B cell (primary cell): ENCODE data around the gene PVALEF. TPM values are rescaled to one million over a fixed set of nuclear protein-coding genes. Genes with fewer than 3 reads are reported as not detected.
A peak's percentile ranks its signal among the peaks of the same experiment; 100 is the strongest.
"Not testable (repeated sequence)": the region's sequence is repeated elsewhere in the genome, so short reads cannot be mapped to it uniquely, and the experiment has no call there.

Source experiments
- ATAC-seq: fragments of 200-7000 bp; cut with Tn5 transposase; one replicate; pipeline ENCODE4 v1.10.0; 2021; ENCODE audit warnings: low read depth, mild to moderate bottlenecking, moderate number of reproducible peaks, moderate library complexity
- CTCF ChIA-PET: fragments of 350-600 bp; sonication (Branson Sonifier 250); formaldehyde crosslinking; loops from one replicate; lab custom pipeline; 2021; ENCODE audit warnings: antibody characterized with exemption, inconsistent platforms; lab: Charles Lee
- POLR2A ChIA-PET: fragments of 350-600 bp; sonication (Branson Sonifier 250); formaldehyde crosslinking; loops from one replicate; lab custom pipeline; 2021; ENCODE audit warnings: antibody characterized with exemption; lab: Charles Lee
- DNase-seq: peaks from one replicate; pipeline ENCODE4 v3.0.0; 2013
- H2AFZ ChIP-seq: 2 replicates; pipeline ENCODE4 v1.6.1; 2012; ENCODE audit warnings: mild to moderate bottlenecking, low read depth, low read length; ENCODE audit not compliant: insufficient read depth, poor library complexity, severe bottlenecking
- H3K27ac ChIP-seq, 2 donors: 1 replicate in 1 of 2; 2 replicates in 1 of 2; pipeline ENCODE4 v1.5.1; 2012 to 2013; ENCODE audit warnings: low read length in 2 of 2, mild to moderate bottlenecking in 2 of 2, moderate library complexity in 1 of 2
- H3K27me3 ChIP-seq, 4 experiments: fragments of 200-600 bp in 1 of 4; sonication (generic) in 1 of 4; replicated peaks in 1 of 4; 1 replicate in 2 of 4; 2 replicates in 2 of 4; pipeline versions ENCODE4 v1.6.1 to v1.7.0; 2013 to 2016; ENCODE audit warnings: low read length in 3 of 4, mild to moderate bottlenecking in 2 of 4, mixed read lengths in 1 of 4, moderate library complexity in 1 of 4; ENCODE audit not compliant: insufficient read depth in 4 of 4, control insufficient read depth in 3 of 4; ENCODE audit errors: control extremely low read depth in 1 of 4
- H3K36me3 ChIP-seq, 2 experiments: replicated peaks in 1 of 2; 1 replicate in 1 of 2; 2 replicates in 1 of 2; pipeline versions ENCODE4 v1.6.1 to v1.7.1; 2013; ENCODE audit warnings: low read length in 1 of 2; ENCODE audit not compliant: insufficient read depth in 2 of 2, control insufficient read depth in 1 of 2; ENCODE audit errors: control extremely low read depth in 1 of 2, extremely low read depth in 1 of 2
- H3K4me1 ChIP-seq, 2 donors: fragments of 200-600 bp in 1 of 2; sonication (generic) in 1 of 2; 1 replicate in 1 of 2; 2 replicates in 1 of 2; pipeline versions ENCODE4 v1.5.1 to v1.6.1; 2013 to 2017; ENCODE audit warnings: low read length in 2 of 2; ENCODE audit not compliant: control insufficient read depth in 2 of 2, insufficient read depth in 2 of 2
- H3K4me2 ChIP-seq: replicated peaks from 2 replicates; pipeline ENCODE3; 2012; ENCODE audit warnings: mild to moderate bottlenecking, low read depth, low read length; ENCODE audit not compliant: poor library complexity, severe bottlenecking
- H3K4me3 ChIP-seq, 5 experiments: fragments of 200-600 bp in 1 of 5; sonication (generic) in 1 of 5; 1 replicate in 3 of 5; 2 replicates in 2 of 5; pipeline versions ENCODE4 v1.5.1 to v1.7.0; 2011 to 2016; ENCODE audit warnings: low read length in 4 of 5, mild to moderate bottlenecking in 4 of 5, low read depth in 2 of 5, control low read depth in 1 of 5, moderate library complexity in 1 of 5; ENCODE audit not compliant: insufficient read depth in 1 of 5; ENCODE audit errors: control extremely low read depth in 1 of 5, extremely low read depth in 1 of 5
- H3K79me2 ChIP-seq: fragments of 200-600 bp; sonication (generic); one replicate; pipeline ENCODE4 v1.6.0; 2016; ENCODE audit warnings: low read length; ENCODE audit not compliant: control insufficient read depth, insufficient read depth
- H3K9ac ChIP-seq: fragments of 200-600 bp; sonication (generic); 2 replicates; pipeline ENCODE4 v1.6.1; 2017; ENCODE audit warnings: mild to moderate bottlenecking, low read length, moderate library complexity
- H3K9me3 ChIP-seq, 3 donors: one replicate each; pipeline versions ENCODE4 v1.6.1 to v1.7.1; 2013; ENCODE audit warnings: low read length in 2 of 3; ENCODE audit not compliant: control insufficient read depth in 2 of 3, insufficient read depth in 1 of 3; ENCODE audit errors: control extremely low read depth in 1 of 3
- H4K20me1 ChIP-seq: 2 replicates; pipeline ENCODE4 v1.6.0; 2012; ENCODE audit warnings: mild to moderate bottlenecking, low read length; ENCODE audit not compliant: insufficient read depth, control insufficient read depth, poor library complexity, severe bottlenecking
- H3K27ac Mint-ChIP-seq: one replicate; pipeline ENCODE4 v1.8.0; 2021; ENCODE audit warnings: mixed read lengths
- H3K27me3 Mint-ChIP-seq: one replicate; pipeline ENCODE4 v1.8.0; 2021; ENCODE audit warnings: mixed read lengths
- H3K4me1 Mint-ChIP-seq: one replicate; pipeline ENCODE4 v1.8.0; 2021; ENCODE audit warnings: mixed read lengths
- H3K4me3 Mint-ChIP-seq: one replicate; pipeline ENCODE4 v1.8.0; 2021; ENCODE audit warnings: mixed read lengths
- H3K9me3 Mint-ChIP-seq: one replicate; pipeline ENCODE4 v1.8.0; 2022; ENCODE audit warnings: mixed read lengths; ENCODE audit not compliant: insufficient read depth
- CTCF ChIP-seq: fragments of 200-600 bp; IDR thresholded peaks from one replicate; pipeline ENCODE4 v1.8.0; 2022; ENCODE audit warnings: antibody characterized with exemption, mild to moderate bottlenecking
- EZH2 ChIP-seq: IDR thresholded peaks from 2 replicates; pipeline ENCODE4 v1.6.1; 2012; ENCODE audit warnings: borderline replicate concordance, low read depth, mild to moderate bottlenecking, moderate library complexity, low read length; ENCODE audit not compliant: insufficient read depth, poor library complexity, severe bottlenecking
- WGBS: methylation state at CpG from one replicate; pipeline ENCODE4 v1.1.5; 2013; ENCODE audit warnings: missing lambda C conversion rate; ENCODE audit not compliant: insufficient coverage; 5-methylcytosine and 5-hydroxymethylcytosine counted together
- intact Hi-C: fragments of 100-400 bp; cut with micrococcal nuclease; formaldehyde crosslinking; loops from one replicate; pipeline ENCODE4 v1.10.0; 2022
- polyA plus RNA-seq: library from polyadenylated mRNA; depleted of rRNA; stranded (reverse); fragments of >200 nt; gene quantifications from 2 replicates; pipeline ENCODE4 v1.2.3, GENCODE V29; 2012
- total RNA-seq, 2 donors: library from RNA; stranded (reverse); fragments of 120-200 nt in 1 of 2; gene quantifications; 1 replicate in 1 of 2; 2 replicates in 1 of 2; pipeline versions ENCODE4 v1.2.3 to v1.2.4, GENCODE V29; 2013 to 2022

The PVALEF gene
- total and polyA plus RNA-seq, 2 donors (not counting 1 experiment from before 2014, with no cell fraction given): not detected

- peaks cover 39% of the 10 kb centered on the region for H3K4me1 Mint-ChIP-seq
- peak overlapping the region; percentile 72 for H3K9ac ChIP-seq
- H3K79me2 ChIP-seq: peaks cover 17% of the 10 kb centered on the region
- peak overlapping the region; percentile 96 for H3K4me2 ChIP-seq
- H2AFZ ChIP-seq: peak overlapping the region; percentile 95
- peak overlapping the region; percentile 11 to 62 (median 55) for H3K4me3 ChIP-seq
- peak overlapping the region; percentile 91 for H3K4me3 Mint-ChIP-seq
- ChIA-PET POLR2A (no interaction called here), CTCF (interaction anchor here (1.4 kb wide), 1 partner anchor 16 kb away, joined by 12 read pairs; the partner anchor contains the start of genes NDUFAF8 and TEPSIN)
- H3K27me3 ChIP-seq: no peaks in the 10 kb centered on the region
- H3K27me3 Mint-ChIP-seq: no peaks in the 10 kb centered on the region
- peaks cover 0 to 9% of the 10 kb centered on the region in 2 experiments for H3K36me3 ChIP-seq
- peaks cover 30 to 41% of the 10 kb centered on the region in 2 donors for H3K4me1 ChIP-seq
- intact Hi-C loops: loop anchor here (1.0 to 5.0 kb wide), 5 partner anchors 16 to 1077 kb away; partner anchors contain the start of genes EIF4A3, FAAP100, NDUFAF8 and RNF213
- peak overlapping the region; percentile 38 to 88 for H3K27ac ChIP-seq
- 8% methylated on average over 7 of the region's 11 CpGs for WGBS
- H3K27ac Mint-ChIP-seq: peak overlapping the region; percentile 87
- no peak for ATAC-seq
- no peak for TF ChIP-seq CTCF
- no peak for TF ChIP-seq EZH2
- H3K9me3 ChIP-seq: peaks cover 0 to 9% (median 0%) of the 10 kb centered on the region in 3 donors
- peak; percentile 72 for DNase-seq
- peaks cover 9% of the 10 kb centered on the region for H4K20me1 ChIP-seq
- no peaks in the 10 kb centered on the region for H3K9me3 Mint-ChIP-seq
Observed at GRCh38 chr17:81223762-81224130, 58.4 kb downstream of the PVALEF start.

DNA sequence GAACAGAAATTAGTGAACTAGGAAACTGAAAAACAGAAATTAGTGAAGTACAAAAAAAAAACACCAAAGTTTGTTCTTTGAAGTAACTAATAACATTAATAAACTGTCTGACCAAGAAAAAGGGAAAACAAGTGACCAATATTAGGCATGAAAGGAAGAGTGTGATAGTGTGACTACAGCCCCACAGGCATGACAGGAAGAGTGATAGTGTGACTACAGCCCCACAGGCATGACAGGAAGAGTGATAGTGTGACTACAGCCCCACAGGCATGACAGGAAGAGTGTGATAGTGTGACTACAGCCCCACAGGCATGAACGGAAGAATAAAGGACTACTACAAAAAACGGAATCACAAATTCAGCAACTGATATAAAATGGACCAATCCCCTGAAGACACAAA lies 62.3 kb downstream of the PVALEF start:
- H3K9me3 Mint-ChIP-seq, ATAC-seq, H2AFZ ChIP-seq, CTCF ChIA-PET, H3K9ac ChIP-seq, H3K27me3 Mint-ChIP-seq, H3K79me2 ChIP-seq, DNase-seq, H3K9me3 ChIP-seq, H3K27me3 ChIP-seq, POLR2A ChIA-PET: not testable (repeated sequence)
- H3K27ac ChIP-seq: peak overlapping the region; percentile 65 to 77
- H4K20me1 ChIP-seq: peaks cover 15% of the 10 kb centered on the region
- peaks cover 28 to 37% of the 10 kb centered on the region in 2 donors for H3K4me1 ChIP-seq
- intact Hi-C loops: loop anchor here (1.0 kb wide), 2 partner anchors 12 to 257 kb away; partner anchors contain the start of genes NDUFAF8 and TEPSIN
- peaks cover 0 to 34% of the 10 kb centered on the region in 2 experiments for H3K36me3 ChIP-seq
- WGBS: no CpG with 5 or more reads among the region's 2 CpGs
- peak overlapping the region; percentile 67 for H3K4me2 ChIP-seq
- peak overlapping the region; percentile 91 for H3K27ac Mint-ChIP-seq
- H3K4me3 ChIP-seq: peak overlapping the region in 1 of 5 experiments; percentile 6
- H3K4me1 Mint-ChIP-seq: peaks cover 45% of the 10 kb centered on the region
- peak overlapping the region; percentile 29 for H3K4me3 Mint-ChIP-seq
